HG03135 (cell line): Measurements from ENCODE around the gene PDIK1L.

ENCODE experiments used
- ATAC-seq: cut with Tn5 transposase; IDR thresholded peaks from one replicate; pipeline ENCODE4 v1.9.1; 2021; ENCODE audit warnings: mild to moderate bottlenecking, moderate library complexity; ENCODE audit not compliant: unreplicated experiment

The PDIK1L gene

GRCh38 chr1:26169198-26169554, 57.6 kb downstream of the PDIK1L start:
- ATAC-seq, result no peak

GRCh38 chr1:26169669-26170471, 58.2 kb downstream of the PDIK1L start, which contains the start of gene ZNF593:
TSS of gene ZNF593 (plus strand) at chr1:26169908. CDS start at chr1:26169984, 76 bp downstream.
- ATAC-seq, result peak; percentile 93

- no peak for ATAC-seq
Observed at GRCh38 chr1:26170472-26170821, 58.8 kb downstream of the PDIK1L start.

- ATAC-seq, result no peak
Observed at GRCh38 chr1:26171084-26172072, 59.8 kb downstream of the PDIK1L start, which contains the start of gene ZNF593OS. TSS of gene ZNF593OS (minus strand) at chr1:26171832. CDS start at chr1:26171661, 171 bp downstream.
